Measurements from ENCODE around the gene GRAP. TPM values are rescaled to one million over a fixed set of nuclear protein-coding genes. Genes with fewer than 3 reads are reported as not detected.
"Not testable (repeated sequence)": the region's sequence is repeated elsewhere in the genome, so short reads cannot be mapped to it uniquely, and the experiment has no call there.

Gene GRAP
- total RNA-seq, 1 donor from 2014 or later: 8.5 TPM

DNA sequence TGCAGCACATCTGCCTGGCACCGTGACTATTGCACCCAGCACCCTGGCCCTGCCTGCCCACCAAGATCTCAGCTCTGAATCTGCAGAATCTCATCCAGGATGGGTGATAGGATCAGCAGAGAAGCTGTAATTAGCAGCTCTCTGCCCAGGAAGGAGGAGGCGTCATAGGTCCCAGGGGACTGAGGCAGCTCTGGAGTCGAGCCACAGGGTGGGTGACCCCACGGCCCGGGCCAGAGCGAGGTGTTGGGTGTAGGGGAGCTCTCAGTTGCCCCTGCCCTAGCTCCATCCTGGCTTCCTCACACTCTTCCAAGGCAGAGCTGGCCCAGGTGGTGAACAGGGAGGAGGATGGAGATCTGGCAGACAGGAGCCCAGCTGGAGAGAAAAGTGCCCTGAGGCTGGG lies 24.0 kb downstream of the GRAP start:
- DNase-seq: peak; percentile 20
- intact Hi-C loops (cut with DNase I): no loop called here
- Histone ChIP-seq H3K27me3 (ENCODE audit: low read depth) (no peaks in the 10 kb centered on the region), H3K9me3 (no peaks in the 10 kb centered on the region), H3K27ac (no peak overlapping the region), H3K4me3 (no peak overlapping the region), H3K4me1 (no peaks in the 10 kb centered on the region), H3K36me3 (no peaks in the 10 kb centered on the region)
- ATAC-seq: no peak
- no peak for TF ChIP-seq CTCF (IDR thresholded peaks at IDR 0.05)

DNA sequence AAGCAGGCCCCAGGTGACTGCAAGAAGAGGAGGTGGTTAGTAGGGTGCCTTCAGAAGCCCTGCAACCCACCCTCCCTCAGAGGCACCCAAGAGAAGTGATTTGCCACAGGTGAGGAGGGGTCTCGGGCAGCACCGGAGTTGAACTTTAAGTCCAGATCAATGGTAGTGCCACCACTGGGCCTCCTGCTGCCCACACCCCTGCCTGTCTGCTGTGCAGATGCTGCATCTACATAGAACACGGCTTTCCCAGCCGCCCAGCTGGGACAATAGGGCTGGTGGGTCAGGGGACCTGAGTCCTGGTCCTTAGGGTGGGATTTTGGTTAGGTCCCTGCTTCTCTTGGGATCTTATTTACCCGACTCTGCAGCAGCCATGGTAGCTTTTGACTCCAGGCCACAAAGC lies 24.6 kb downstream of the GRAP start:
- no peak for TF ChIP-seq CTCF (IDR thresholded peaks at IDR 0.05)
- Histone ChIP-seq H3K4me1 (no peaks in the 10 kb centered on the region), H3K27me3 (ENCODE audit: low read depth) (no peaks in the 10 kb centered on the region), H3K27ac (no peak overlapping the region), H3K36me3 (no peaks in the 10 kb centered on the region), H3K9me3 (no peaks in the 10 kb centered on the region), H3K4me3 (no peak overlapping the region)
- intact Hi-C loops (cut with DNase I): no loop called here
- ATAC-seq (no peak), DNase-seq (peak; percentile 42)

DNA sequence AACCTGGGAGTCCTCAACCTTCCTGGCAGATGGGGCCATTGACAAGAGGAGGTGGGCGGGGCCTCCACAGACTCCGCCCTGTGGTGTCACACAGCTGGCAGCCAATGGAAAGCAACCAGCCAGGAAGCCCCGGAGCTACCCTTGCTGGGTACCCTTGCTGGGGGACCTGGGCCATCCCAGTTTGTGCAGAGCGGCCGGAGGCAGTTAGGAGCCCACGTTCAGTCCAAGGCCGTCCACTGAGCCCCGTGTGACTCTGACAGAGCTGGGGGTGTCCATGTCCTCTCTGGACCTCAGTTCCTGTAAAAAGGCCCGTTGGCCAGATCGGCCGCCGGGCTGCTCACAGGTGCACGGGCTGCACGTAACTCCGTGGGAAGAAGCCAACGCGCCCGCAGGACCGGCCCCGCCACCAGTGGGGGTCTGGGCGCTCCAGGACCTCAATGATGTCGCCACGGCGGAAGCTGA lies 25.1 kb downstream of the GRAP start:
- no peak overlapping the region for H3K27ac ChIP-seq
- no peak overlapping the region for H3K4me3 ChIP-seq
- H3K4me1 ChIP-seq: no peaks in the 10 kb centered on the region
- DNase-seq: peak; percentile 55
- no peak for ATAC-seq
- H3K9me3 ChIP-seq: no peaks in the 10 kb centered on the region
- H3K27me3 ChIP-seq (ENCODE audit: low read depth): no peaks in the 10 kb centered on the region
- intact Hi-C loops (cut with DNase I): no loop called here
- no peaks in the 10 kb centered on the region for H3K36me3 ChIP-seq
- no peak for TF ChIP-seq CTCF (IDR thresholded peaks at IDR 0.05)

DNA sequence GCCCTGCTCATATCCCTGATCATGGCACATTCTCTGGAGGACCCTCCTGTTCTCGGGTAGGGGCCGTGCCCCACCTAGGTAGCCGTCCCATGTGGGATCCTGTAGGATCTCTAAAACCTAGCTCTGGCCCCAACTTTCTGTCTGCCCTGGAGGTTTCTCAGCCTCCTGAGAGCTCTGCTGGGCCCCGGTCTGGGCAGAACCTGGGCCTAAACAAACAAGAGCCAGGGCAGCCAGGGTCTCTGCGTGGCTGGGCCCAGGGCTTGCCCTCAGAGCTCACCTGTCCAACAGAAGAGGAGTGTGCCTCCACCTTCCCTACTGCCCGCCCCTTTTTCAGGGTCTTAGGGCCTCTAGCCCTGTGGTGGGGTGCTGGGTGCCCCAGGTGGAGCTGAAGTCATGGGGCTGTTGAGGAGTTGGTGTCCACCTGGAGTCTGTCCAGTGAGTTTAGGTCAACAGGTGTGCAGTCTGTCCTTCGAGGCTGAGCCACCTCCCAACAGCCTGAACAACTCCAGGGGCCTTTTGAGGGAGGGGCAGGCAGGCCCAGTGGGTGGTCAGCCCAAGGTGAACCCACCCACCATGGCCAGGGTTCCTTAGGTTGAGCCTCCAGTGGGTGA lies 25.6 kb downstream of the GRAP start:
- intact Hi-C loops (cut with DNase I); H3K36me3 ChIP-seq; H3K4me1 ChIP-seq; H3K27ac ChIP-seq; H3K27me3 ChIP-seq (ENCODE audit: low read depth); H3K4me3 ChIP-seq; H3K9me3 ChIP-seq; ATAC-seq: not testable (repeated sequence)
- peak; percentile 25 for DNase-seq

GRCh38 chr17:19020016-19020415 lies 26.7 kb downstream of the GRAP start:
- Histone ChIP-seq H3K9me3 (no peaks in the 10 kb centered on the region), H3K27me3 (ENCODE audit: low read depth) (no peaks in the 10 kb centered on the region), H3K4me3 (no peak overlapping the region), H3K36me3 (no peaks in the 10 kb centered on the region), H3K4me1 (no peaks in the 10 kb centered on the region), H3K27ac (no peak overlapping the region)
- intact Hi-C loops (cut with DNase I): no loop called here
- DNase-seq (no peak), ATAC-seq (no peak)
- TF ChIP-seq CTCF (IDR thresholded peaks at IDR 0.05): no peak

GRCh38 chr17:19019041-19019941 lies 27.5 kb downstream of the GRAP start:
- no peak for TF ChIP-seq CTCF (IDR thresholded peaks at IDR 0.05)
- H3K27ac ChIP-seq: no peak overlapping the region
- peak; percentile 44 for DNase-seq
- ATAC-seq: no peak
- intact Hi-C loops (cut with DNase I): no loop called here
- no peaks in the 10 kb centered on the region for H3K27me3 ChIP-seq (ENCODE audit: low read depth)
- H3K4me3 ChIP-seq: no peak overlapping the region
- no peaks in the 10 kb centered on the region for H3K4me1 ChIP-seq
- no peaks in the 10 kb centered on the region for H3K36me3 ChIP-seq
- H3K9me3 ChIP-seq: no peaks in the 10 kb centered on the region

Measured in lower lobe of right lung (tissue), 2 donors.